ENCODE data around the gene SLC19A3.
A peak's percentile ranks its signal among the peaks of the same experiment; 100 is the strongest.
"Not testable (repeated sequence)": the region's sequence is repeated elsewhere in the genome, so short reads cannot be mapped to it uniquely, and the experiment has no call there.

The SLC19A3 gene

DNA sequence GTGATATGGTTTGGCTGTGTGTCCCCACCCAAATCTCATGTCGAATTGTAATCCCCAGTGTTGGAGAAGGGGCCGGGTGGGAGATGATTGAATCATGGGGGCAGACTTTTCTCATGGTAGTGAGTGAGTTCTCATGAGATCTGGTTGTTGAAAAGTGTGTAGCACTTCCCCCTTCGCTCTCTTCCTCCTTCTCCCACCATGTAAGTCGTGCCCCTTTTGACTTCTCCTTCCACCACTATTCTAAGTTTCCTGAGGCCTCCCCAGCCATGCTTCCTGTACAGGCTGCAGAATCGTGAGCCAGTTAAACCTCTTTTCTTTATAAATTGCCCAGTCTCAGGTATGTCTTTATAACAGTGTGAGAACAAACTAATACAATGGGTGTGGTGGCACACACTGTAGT, 44.2 kb downstream of the SLC19A3 start:
- not testable (repeated sequence) for ATAC-seq (replicated peaks); H3K27me3 Mint-ChIP-seq; H3K4me1 Mint-ChIP-seq; H3K27ac Mint-ChIP-seq; DNase-seq; H3K36me3 Mint-ChIP-seq; H3K9me3 Mint-ChIP-seq; H3K4me3 Mint-ChIP-seq

DNA sequence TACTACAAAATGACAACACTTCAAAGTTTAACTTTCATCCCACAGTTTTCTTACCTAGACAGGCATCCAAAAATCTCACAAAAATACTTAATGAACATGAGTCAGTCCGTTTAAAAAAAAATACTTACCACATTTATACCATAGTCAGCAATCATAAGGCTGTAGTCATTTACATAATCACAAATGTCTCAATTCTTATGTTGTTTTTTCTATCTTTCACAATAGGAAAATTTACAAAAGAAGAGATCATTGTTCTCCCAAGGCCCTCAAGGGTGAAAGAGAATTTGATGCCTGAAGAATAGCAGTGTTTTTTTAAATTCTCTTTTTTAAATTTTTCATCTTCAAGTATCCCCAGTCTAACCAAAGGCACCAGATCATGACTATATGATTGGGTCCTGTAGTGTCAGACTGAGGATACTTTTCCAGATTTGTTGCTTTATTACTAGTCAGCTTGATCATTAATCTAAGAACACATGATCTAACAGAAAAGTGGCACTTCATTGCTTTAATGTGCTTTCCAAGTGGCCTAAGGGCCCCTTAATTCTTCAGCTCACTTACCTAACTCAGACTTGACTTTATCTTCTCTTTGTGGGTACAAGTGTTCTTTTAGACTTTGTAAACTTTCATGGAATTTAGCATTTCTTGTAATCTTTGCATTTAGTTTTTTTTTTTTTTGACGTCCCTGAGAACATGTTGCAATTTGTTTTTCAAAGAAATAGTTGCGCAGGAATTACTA, 46.5 kb downstream of the SLC19A3 start:
- DNase-seq (no peak), ATAC-seq (replicated peaks) (no peak)
- Mint-ChIP-seq H3K4me3 (no peak overlapping the region), H3K9me3 (no peaks in the 10 kb centered on the region), H3K36me3 (no peaks in the 10 kb centered on the region), H3K27ac (no peak overlapping the region), H3K27me3 (peaks cover 4 to 9% of the 10 kb centered on the region in 2 donors), H3K4me1 (no peaks in the 10 kb centered on the region)

DNA sequence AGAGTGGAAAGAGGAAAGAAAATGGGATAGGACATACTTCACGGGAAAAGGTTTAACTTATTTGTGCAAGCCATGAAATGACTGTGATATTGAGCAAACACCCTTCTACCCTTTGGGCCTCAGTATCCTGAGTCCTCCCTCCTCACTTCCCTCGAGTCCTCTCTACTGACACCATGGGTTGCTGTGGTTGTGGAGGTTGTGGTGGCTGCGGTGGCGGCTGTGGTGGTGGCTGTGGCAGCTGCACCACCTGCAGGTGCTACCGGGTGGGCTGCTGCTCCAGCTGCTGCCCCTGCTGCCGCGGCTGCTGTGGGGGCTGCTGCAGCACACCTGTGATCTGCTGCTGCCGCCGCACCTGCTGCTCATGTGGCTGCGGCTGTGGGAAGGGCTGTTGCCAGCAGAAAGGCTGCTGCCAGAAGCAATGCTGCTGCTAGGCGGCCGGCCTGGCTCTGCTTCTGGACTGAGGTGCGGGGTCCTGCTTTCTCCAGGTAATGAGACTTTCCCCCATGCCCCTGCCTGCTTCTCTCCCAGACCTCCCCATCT, 51.1 kb downstream of the SLC19A3 start, which contains the start of gene SCYGR5:
SCYGR5 (plus strand) TSS at position 174 of the 540 bp plus-strand sequence; CDS start at position 174, 0 bp downstream.
- H3K27ac Mint-ChIP-seq; H3K4me1 Mint-ChIP-seq; H3K36me3 Mint-ChIP-seq; H3K4me3 Mint-ChIP-seq; H3K27me3 Mint-ChIP-seq; ATAC-seq (replicated peaks); H3K9me3 Mint-ChIP-seq; DNase-seq: not testable (repeated sequence)

DNA sequence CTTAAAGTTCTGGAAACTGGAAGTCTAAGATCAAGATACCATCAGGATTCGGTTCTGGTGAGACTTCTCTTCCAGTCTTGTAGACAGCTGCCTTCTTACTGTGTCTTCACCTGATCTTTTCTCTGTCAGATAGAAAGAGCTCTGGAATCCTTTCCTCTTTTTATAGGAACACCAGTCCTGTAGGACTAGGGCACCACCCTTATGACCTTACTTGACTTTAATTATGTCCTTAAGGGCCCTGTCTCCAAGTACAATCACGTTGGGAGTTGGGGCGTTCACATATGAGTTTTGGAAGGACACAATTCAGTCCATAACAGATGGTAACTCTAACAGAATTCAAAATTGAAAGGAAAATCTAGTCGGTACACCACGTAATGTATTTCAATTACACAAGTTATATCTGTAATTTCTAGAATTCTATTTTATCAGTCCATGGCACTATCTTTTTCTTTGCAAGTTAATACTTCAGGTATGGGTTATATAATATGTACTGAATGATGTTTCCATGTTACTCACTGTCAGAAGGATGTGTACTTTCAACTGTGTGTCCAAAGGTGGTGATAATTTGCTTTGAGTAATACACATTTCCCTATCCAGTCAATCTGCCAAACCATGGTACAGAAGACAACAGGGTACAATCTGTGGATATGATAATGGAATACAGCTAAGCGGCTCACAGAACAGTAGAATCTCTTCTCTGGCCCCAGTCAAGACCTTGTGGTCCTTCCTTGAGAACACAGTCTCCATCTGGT, 52.5 kb downstream of the SLC19A3 start:
- no peak overlapping the region for H3K27ac Mint-ChIP-seq
- no peaks in the 10 kb centered on the region for H3K4me1 Mint-ChIP-seq
- peaks cover 3 to 9% of the 10 kb centered on the region in 2 donors for H3K27me3 Mint-ChIP-seq
- no peaks in the 10 kb centered on the region for H3K36me3 Mint-ChIP-seq
- ATAC-seq (replicated peaks) (no peak), DNase-seq (no peak)
- no peak overlapping the region for H3K4me3 Mint-ChIP-seq
- no peaks in the 10 kb centered on the region for H3K9me3 Mint-ChIP-seq

DNA sequence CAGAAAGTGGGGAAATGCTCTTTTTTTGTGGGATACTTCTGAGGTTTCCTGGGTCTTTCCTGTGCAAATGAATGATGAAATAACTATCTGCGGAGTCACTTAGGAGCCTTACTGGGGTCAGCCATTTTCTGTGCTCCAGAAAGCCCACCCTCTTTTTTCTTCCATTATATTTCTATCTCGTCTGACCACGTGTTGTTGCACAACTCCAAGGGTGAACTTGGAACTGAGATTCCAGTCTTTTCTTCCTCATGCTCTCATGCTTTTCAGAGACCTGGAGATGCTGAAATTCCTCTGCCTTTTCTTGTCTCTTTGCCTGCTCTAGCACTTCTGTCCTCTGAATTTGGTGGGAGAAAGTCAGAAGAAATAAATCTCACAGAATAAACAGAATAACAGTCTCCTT, 56.0 kb downstream of the SLC19A3 start:
- Mint-ChIP-seq H3K27me3 (no peaks in the 10 kb centered on the region), H3K36me3 (no peaks in the 10 kb centered on the region), H3K9me3 (no peaks in the 10 kb centered on the region), H3K4me1 (no peaks in the 10 kb centered on the region), H3K4me3 (no peak overlapping the region), H3K27ac (no peak overlapping the region)
- no peak for DNase-seq
- ATAC-seq (replicated peaks), result no peak

DNA sequence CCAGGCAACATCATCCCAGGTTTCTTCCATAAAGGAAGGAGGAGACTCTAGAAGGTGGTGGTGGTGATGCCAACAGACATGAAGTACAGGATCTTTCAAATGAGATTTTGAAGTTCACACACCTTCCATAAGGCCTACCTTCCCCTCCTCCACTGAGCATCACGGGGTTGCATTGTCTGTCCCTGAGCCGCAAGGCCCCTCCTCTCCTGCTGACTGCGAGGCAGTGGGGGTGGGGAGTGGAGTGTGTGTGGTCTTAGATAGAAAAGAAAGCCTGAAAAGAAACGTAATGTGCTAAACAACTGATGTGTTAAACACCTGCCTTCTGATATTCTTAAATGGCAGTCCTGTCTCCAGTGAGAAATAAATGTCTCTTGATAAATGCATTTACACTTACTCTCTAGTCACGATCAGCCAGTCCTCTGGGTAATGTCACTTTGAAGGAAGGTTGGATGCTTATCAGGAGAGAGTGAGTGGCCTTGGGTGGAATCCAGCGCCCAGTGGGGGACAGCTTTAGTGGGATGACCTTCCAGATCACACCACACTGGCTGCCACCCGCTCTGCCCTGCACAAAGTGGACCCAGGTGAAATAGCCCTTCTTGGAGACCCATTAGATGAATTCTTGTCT, 56.7 kb downstream of the SLC19A3 start:
- Mint-ChIP-seq H3K9me3 (no peaks in the 10 kb centered on the region), H3K36me3 (no peaks in the 10 kb centered on the region), H3K4me3 (no peak overlapping the region), H3K4me1 (no peaks in the 10 kb centered on the region), H3K27ac (no peak overlapping the region), H3K27me3 (no peaks in the 10 kb centered on the region)
- ATAC-seq (replicated peaks) (no peak), DNase-seq (no peak)

DNA sequence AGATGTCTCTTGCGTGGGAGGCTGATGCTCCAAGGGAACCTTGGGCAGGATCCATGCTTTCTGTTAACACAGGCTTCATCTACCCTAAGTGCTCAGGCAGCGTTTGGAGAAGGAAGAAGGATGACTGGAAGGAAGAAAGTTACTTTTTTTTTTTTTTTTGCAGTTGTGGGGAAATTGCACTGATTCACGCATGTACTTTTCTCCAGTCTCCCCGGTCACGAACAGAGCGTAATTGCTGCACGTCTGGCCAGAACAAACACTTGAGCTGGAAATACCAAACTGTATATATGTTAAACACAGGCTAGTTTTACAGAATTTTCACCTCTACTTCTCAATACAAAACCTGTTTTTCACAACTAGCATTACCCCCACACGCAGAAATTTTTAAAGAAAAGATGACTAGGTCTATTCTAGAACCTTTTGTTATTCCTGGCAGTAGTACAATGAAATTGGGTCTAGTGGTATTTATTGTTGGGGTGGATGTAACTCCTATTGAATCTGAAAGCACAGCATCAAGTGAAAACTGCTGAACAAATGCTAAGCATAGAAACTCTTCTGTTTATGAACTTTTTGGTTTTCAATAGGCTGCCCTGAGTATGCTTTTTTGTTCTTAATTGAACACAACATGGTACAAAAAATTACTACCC, 60.5 kb downstream of the SLC19A3 start:
- ATAC-seq (replicated peaks) (no peak), DNase-seq (no peak)
- no peaks in the 10 kb centered on the region for H3K4me1 Mint-ChIP-seq
- H3K4me3 Mint-ChIP-seq, result no peak overlapping the region
- peaks cover 0 to 10% of the 10 kb centered on the region in 2 donors for H3K27me3 Mint-ChIP-seq
- H3K36me3 Mint-ChIP-seq, result no peaks in the 10 kb centered on the region
- H3K9me3 Mint-ChIP-seq, result no peaks in the 10 kb centered on the region
- no peak overlapping the region for H3K27ac Mint-ChIP-seq

DNA sequence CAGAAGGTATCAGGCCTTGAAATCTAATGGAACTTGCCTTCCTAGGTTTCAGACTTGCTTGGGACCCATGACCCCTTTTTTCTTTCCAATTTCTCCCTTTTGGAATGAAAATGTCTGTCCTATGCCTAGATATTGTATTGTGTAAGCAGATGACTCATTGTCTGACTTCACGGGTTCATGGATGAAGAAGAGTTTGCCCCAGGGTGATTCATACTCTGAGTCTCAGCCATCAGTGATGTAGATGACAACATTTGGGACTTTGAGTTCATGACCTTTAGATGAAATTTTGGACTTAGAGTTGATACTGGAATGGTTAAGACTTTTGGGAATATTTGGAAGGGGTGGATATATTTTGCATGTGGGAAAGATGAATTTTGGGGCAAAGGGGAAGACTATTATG, 62.4 kb downstream of the SLC19A3 start:
- Mint-ChIP-seq H3K27ac (no peak overlapping the region), H3K9me3 (no peaks in the 10 kb centered on the region), H3K36me3 (no peaks in the 10 kb centered on the region), H3K4me3 (no peak overlapping the region), H3K4me1 (no peaks in the 10 kb centered on the region), H3K27me3 (peaks cover 0 to 10% of the 10 kb centered on the region in 2 donors)
- peak in 1 of 2 donors; percentile 47 for ATAC-seq (replicated peaks)
- DNase-seq, result no peak

DNA sequence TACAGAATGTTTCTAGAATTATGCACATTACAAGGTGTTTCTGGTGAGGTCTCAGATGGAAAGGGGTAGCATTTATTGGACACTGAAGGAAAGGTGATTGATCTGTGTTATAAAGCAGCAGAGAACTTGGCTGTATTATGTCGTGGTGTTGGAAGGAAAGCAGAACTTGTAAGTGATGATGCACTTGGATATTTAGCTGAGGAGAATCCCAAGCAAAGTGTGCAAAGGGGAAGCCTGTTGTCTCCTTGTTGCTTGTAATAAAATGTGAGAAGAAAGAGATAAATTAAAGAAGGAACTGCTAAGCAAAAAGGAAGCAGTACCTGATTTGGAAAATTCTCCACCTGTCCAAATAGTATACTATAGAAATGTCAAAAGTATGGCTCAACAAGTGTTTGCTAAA, 63.4 kb downstream of the SLC19A3 start:
- Mint-ChIP-seq H3K9me3 (no peaks in the 10 kb centered on the region), H3K27me3 (peaks cover 9 to 10% of the 10 kb centered on the region in 2 donors), H3K4me1 (no peaks in the 10 kb centered on the region), H3K36me3 (no peaks in the 10 kb centered on the region), H3K27ac (no peak overlapping the region), H3K4me3 (no peak overlapping the region)
- ATAC-seq (replicated peaks), result no peak
- DNase-seq, result no peak

DNA sequence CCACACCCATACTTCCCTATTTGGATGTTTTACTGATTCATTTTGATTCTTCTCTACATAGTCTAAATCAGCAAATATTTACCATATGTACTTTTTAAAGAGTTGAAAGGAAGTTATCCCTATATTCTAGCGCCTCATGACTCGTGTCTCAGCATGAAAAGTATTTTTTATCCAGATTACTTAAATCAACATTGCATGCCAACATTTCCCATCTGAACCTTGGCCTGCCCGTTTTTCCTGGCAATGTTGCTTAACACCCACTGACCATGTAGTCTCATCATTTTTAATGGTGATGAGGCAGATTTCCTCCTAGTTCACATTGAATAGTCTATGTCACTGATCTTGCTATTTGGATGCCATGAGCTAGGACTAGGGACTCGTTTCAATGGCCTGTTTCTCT, 64.4 kb downstream of the SLC19A3 start:
- H3K36me3 Mint-ChIP-seq, result no peaks in the 10 kb centered on the region
- H3K9me3 Mint-ChIP-seq, result no peaks in the 10 kb centered on the region
- no peak overlapping the region for H3K4me3 Mint-ChIP-seq
- peaks cover 10 to 14% of the 10 kb centered on the region in 2 donors for H3K27me3 Mint-ChIP-seq
- ATAC-seq (replicated peaks) (no peak), DNase-seq (no peak)
- H3K4me1 Mint-ChIP-seq, result no peaks in the 10 kb centered on the region
- H3K27ac Mint-ChIP-seq, result no peak overlapping the region

DNA sequence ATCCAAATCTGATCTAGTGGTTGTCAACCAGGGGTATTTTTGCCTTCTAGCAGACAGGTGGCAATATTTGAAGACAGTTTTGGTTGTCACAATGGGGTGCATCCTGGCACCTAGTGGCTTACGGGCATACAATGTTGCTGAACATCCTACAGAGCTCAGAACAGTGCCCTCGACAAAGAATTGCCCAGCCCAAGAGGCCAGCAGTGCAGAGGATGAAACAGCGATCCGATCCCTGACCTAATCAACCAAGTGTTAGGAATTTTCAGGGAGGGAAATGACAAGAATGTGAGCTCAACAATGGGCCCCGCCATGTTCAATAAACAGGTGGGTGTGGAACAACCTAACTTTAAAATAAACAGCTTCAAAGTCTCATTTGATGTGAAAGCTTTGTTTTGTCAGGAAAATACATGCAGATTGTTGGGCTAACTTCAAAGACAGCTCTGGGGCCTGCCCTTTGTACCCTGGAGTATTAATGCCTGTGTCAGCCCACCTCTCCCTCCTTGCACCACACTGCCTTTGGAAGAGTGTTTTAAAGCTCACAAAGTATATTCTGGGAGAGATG, 73.8 kb downstream of the SLC19A3 start:
- DNase-seq (no peak), ATAC-seq (replicated peaks) (no peak)
- Mint-ChIP-seq H3K36me3 (no peaks in the 10 kb centered on the region), H3K4me1 (no peaks in the 10 kb centered on the region), H3K27ac (no peak overlapping the region), H3K9me3 (no peaks in the 10 kb centered on the region), H3K27me3 (peaks cover 1 to 11% of the 10 kb centered on the region in 2 donors), H3K4me3 (no peak overlapping the region)

DNA sequence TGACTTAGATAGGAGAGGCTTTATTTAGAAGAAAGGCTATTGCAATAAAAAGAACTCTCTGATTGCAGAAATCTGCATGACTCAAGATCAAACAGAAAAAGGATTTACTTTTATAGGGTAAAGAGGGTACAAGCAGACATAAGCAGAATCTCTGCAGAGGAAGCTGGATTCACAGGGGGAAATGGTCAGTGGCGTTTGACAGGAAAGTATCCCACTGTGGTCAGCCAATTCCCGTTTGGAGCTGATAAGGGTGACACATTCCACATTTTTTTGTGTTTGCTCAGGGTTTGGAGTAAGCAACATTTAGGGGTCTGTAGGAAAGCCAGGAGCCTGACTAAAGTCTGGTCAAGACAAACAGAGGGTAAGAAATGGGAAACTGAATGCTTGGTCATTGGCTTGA, 75.2 kb downstream of the SLC19A3 start:
- Mint-ChIP-seq H3K9me3 (no peaks in the 10 kb centered on the region), H3K27me3 (peaks cover 0 to 4% of the 10 kb centered on the region in 2 donors), H3K4me3 (no peak overlapping the region), H3K36me3 (no peaks in the 10 kb centered on the region), H3K27ac (no peak overlapping the region), H3K4me1 (no peaks in the 10 kb centered on the region)
- no peak for DNase-seq
- no peak for ATAC-seq (replicated peaks)

DNA sequence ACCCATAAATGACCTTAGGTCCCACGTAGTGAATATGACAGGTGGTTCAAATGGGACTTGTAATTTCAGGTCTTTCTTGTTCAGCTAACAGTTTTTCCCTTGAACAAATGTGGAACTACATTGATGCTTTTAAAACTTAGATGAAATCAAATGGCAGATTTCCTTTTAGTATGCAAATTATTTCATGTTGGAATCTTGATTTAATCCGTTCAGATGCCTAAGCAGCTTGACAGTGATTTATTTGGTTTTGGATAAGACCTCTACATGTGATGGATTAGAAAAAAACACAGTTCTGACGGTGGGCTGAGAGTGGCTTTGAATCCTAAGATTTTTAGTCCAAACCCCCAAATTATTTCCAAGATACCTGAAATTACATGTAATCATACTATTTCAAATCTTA, 83.6 kb downstream of the SLC19A3 start:
- Mint-ChIP-seq H3K27me3 (peaks cover 12 to 18% of the 10 kb centered on the region in 2 donors), H3K9me3 (no peaks in the 10 kb centered on the region), H3K4me1 (no peaks in the 10 kb centered on the region), H3K4me3 (no peak overlapping the region), H3K36me3 (no peaks in the 10 kb centered on the region), H3K27ac (no peak overlapping the region)
- DNase-seq, result no peak
- no peak for ATAC-seq (replicated peaks)

All from stimulated activated naive B cell treated with anti-CD40 and anti-IgM and Interleukin-4, amounts not matched to agents 10 μg/mL and 1 μg/mL and 100 μg/mL, for 72 hours (primary cell).